Measurements from ENCODE around the gene ATP6AP1.

ATP6AP1 gene

DNA sequence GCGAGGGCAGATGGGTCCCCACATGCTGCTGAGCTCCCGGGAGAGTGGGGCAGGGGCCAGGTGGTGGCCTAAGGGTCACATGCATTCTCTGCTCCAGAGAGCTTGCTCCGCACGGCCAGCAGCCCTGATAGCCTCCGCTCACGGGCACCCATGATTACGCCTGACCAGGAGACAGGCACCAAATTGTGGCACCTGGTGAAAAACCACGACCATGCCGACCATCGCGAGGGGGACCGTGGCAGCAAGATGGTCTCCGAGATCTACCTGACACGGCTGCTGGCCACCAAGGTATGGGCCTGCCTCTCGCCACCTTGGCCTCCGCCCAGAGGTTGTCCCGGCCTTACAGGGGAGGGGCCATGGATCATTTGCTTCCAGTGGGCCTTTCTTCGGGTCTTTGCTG is 41.4 kb downstream of the ATP6AP1 start:
- no CpG with 5 or more reads among the region's 18 CpGs for WGBS, 2 donors (ENCODE audit: extremely low coverage in 2 of 2, insufficient read length in 2 of 2, insufficient replicate concordance in 1 of 2)
- Histone ChIP-seq H3K4me3 (ENCODE audit: low read length in 2 of 2) (no peak overlapping the region), H2AK5ac (ENCODE audit: low read depth, low read length) (no peak overlapping the region), H3K4ac (ENCODE audit: low read length) (no peak overlapping the region), H3K9ac (ENCODE audit: low read depth, low read length, poor library complexity) (no peak overlapping the region), H3K79me1 (ENCODE audit: low read depth, low read length) (peaks cover 2% of the 10 kb centered on the region), H2BK15ac (ENCODE audit: low read length) (no peak overlapping the region), H2BK120ac (ENCODE audit: low read depth, low read length) (no peak overlapping the region), H3K27ac (replicated peaks; ENCODE audit: low read length) (no peak overlapping the region), H3K23ac (ENCODE audit: low read depth, low read length, poor library complexity) (no peak overlapping the region), H3K18ac (ENCODE audit: low read length) (no peak overlapping the region), H4K91ac (ENCODE audit: low read depth, low read length, poor library complexity) (no peak overlapping the region), H3K4me2 (ENCODE audit: insufficient read depth, low read length, poor library complexity, severe bottlenecking) (no peak overlapping the region), H3K9me3 (replicated peaks in 1 of 2; ENCODE audit: control insufficient read depth in 2 of 2, insufficient read depth in 1 of 2, low read depth in 1 of 2, low read length in 2 of 2) (no peaks in the 10 kb centered on the region), H4K8ac (ENCODE audit: low read depth, low read length) (no peak overlapping the region), H3K36me3 (replicated peaks in 1 of 2; ENCODE audit: control insufficient read depth in 2 of 2, insufficient read depth in 2 of 2, low read length in 2 of 2) (peaks cover 15 to 76% of the 10 kb centered on the region in 2 donors), H3K4me1 (ENCODE audit: control insufficient read depth in 2 of 2, insufficient read depth in 1 of 2, low read depth in 1 of 2, low read length in 2 of 2) (no peaks in the 10 kb centered on the region), H2AFZ (ENCODE audit: low read length) (no peak overlapping the region), H3K14ac (ENCODE audit: low read length) (no peak overlapping the region), H3K27me3 (ENCODE audit: control insufficient read depth in 3 of 3, insufficient read depth in 3 of 3, low read depth in 1 of 3, low read length in 3 of 3) (no peaks in the 10 kb centered on the region), H2BK5ac (ENCODE audit: low read length) (no peak overlapping the region), H2BK12ac (ENCODE audit: low read length) (no peak overlapping the region)
- DNase-seq (ENCODE audit: low spot score) = no peak

DNA sequence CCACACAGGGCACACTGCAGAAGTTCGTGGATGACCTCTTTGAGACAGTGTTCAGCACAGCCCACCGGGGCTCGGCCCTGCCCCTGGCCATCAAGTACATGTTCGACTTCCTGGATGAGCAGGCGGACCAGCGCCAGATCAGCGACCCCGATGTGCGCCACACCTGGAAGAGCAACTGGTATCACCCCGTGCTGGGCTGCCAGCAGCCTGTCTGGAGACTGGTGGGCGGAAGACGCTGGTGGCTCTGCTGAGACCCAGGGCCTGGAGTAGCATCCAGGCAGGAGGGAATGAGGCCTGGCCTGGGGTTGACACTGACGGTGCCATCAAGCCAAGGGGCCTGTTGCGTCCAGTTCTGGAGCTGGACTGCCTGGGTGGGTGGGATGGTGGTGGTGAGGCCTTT is 42.0 kb downstream of the ATP6AP1 start:
- no peak overlapping the region for H3K27ac ChIP-seq (replicated peaks; ENCODE audit: low read length)
- H3K14ac ChIP-seq (ENCODE audit: low read length) = no peak overlapping the region
- H3K4me3 ChIP-seq (ENCODE audit: low read length in 2 of 2) = no peak overlapping the region
- no peak overlapping the region for H2BK120ac ChIP-seq (ENCODE audit: low read depth, low read length)
- H3K4ac ChIP-seq (ENCODE audit: low read length) = no peak overlapping the region
- H3K79me1 ChIP-seq (ENCODE audit: low read depth, low read length) = peaks cover 2% of the 10 kb centered on the region
- no peak overlapping the region for H2BK5ac ChIP-seq (ENCODE audit: low read length)
- H3K4me1 ChIP-seq (ENCODE audit: control insufficient read depth in 2 of 2, insufficient read depth in 1 of 2, low read depth in 1 of 2, low read length in 2 of 2) = no peaks in the 10 kb centered on the region
- H3K36me3 ChIP-seq (replicated peaks in 1 of 2; ENCODE audit: control insufficient read depth in 2 of 2, insufficient read depth in 2 of 2, low read length in 2 of 2) = peaks cover 15 to 70% of the 10 kb centered on the region in 2 donors
- no peak overlapping the region for H4K91ac ChIP-seq (ENCODE audit: low read depth, low read length, poor library complexity)
- H2BK15ac ChIP-seq (ENCODE audit: low read length) = no peak overlapping the region
- no peak overlapping the region for H2AK5ac ChIP-seq (ENCODE audit: low read depth, low read length)
- no peak overlapping the region for H3K9ac ChIP-seq (ENCODE audit: low read depth, low read length, poor library complexity)
- H3K4me2 ChIP-seq (ENCODE audit: insufficient read depth, low read length, poor library complexity, severe bottlenecking) = no peak overlapping the region
- H4K8ac ChIP-seq (ENCODE audit: low read depth, low read length) = no peak overlapping the region
- no peak overlapping the region for H2BK12ac ChIP-seq (ENCODE audit: low read length)
- no peaks in the 10 kb centered on the region for H3K9me3 ChIP-seq (replicated peaks in 1 of 2; ENCODE audit: control insufficient read depth in 2 of 2, insufficient read depth in 1 of 2, low read depth in 1 of 2, low read length in 2 of 2)
- WGBS, 2 donors (ENCODE audit: extremely low coverage in 2 of 2, insufficient read length in 2 of 2, insufficient replicate concordance in 1 of 2) = no CpG with 5 or more reads among the region's 14 CpGs
- no peaks in the 10 kb centered on the region for H3K27me3 ChIP-seq (ENCODE audit: control insufficient read depth in 3 of 3, insufficient read depth in 3 of 3, low read depth in 1 of 3, low read length in 3 of 3)
- no peak for DNase-seq (ENCODE audit: low spot score)
- H3K18ac ChIP-seq (ENCODE audit: low read length) = no peak overlapping the region
- no peak overlapping the region for H2AFZ ChIP-seq (ENCODE audit: low read length)
- no peak overlapping the region for H3K23ac ChIP-seq (ENCODE audit: low read depth, low read length, poor library complexity)

DNA sequence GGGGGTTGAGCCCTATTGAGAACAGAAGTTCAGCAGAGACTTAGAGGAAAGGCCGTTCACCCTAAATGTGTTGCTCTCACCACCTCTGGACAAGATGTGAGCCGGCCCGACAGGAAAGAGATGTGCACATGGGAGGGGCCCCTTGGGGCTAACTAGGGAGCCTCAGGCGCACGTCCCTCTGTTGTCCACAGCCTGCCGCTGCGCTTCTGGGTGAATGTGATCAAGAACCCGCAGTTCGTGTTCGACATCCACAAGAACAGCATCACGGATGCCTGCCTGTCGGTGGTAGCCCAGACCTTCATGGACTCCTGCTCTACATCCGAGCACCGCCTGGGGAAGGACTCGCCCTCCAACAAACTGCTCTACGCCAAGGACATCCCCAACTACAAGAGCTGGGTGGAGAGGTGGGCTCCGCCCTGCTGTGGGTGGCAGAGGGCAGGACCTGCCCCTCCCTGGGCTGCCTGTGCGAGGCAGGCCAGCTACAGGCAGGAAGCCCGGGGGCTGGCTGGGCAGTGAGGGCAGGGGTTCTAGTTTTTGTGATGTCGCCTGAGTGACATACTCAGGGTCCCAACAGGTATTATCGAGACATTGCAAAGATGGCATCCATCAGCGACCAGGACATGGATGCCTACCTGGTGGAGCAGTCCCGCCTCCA is 42.6 kb downstream of the ATP6AP1 start:
- H3K9me3 ChIP-seq (replicated peaks in 1 of 2; ENCODE audit: control insufficient read depth in 2 of 2, insufficient read depth in 1 of 2, low read depth in 1 of 2, low read length in 2 of 2) = no peaks in the 10 kb centered on the region
- no peak overlapping the region for H2AFZ ChIP-seq (ENCODE audit: low read length)
- no peak overlapping the region for H3K4ac ChIP-seq (ENCODE audit: low read length)
- H2BK5ac ChIP-seq (ENCODE audit: low read length) = no peak overlapping the region
- no peak overlapping the region for H4K8ac ChIP-seq (ENCODE audit: low read depth, low read length)
- no peak overlapping the region for H3K23ac ChIP-seq (ENCODE audit: low read depth, low read length, poor library complexity)
- H2AK5ac ChIP-seq (ENCODE audit: low read depth, low read length) = no peak overlapping the region
- no peak for DNase-seq (ENCODE audit: low spot score)
- H3K79me1 ChIP-seq (ENCODE audit: low read depth, low read length) = peaks cover 2% of the 10 kb centered on the region
- no peak overlapping the region for H3K4me2 ChIP-seq (ENCODE audit: insufficient read depth, low read length, poor library complexity, severe bottlenecking)
- peaks cover 15 to 66% of the 10 kb centered on the region in 2 donors for H3K36me3 ChIP-seq (replicated peaks in 1 of 2; ENCODE audit: control insufficient read depth in 2 of 2, insufficient read depth in 2 of 2, low read length in 2 of 2)
- no peaks in the 10 kb centered on the region for H3K4me1 ChIP-seq (ENCODE audit: control insufficient read depth in 2 of 2, insufficient read depth in 1 of 2, low read depth in 1 of 2, low read length in 2 of 2)
- no peak overlapping the region for H3K27ac ChIP-seq (replicated peaks; ENCODE audit: low read length)
- no peak overlapping the region for H3K4me3 ChIP-seq (ENCODE audit: low read length in 2 of 2)
- no peak overlapping the region for H2BK15ac ChIP-seq (ENCODE audit: low read length)
- no peak overlapping the region for H2BK120ac ChIP-seq (ENCODE audit: low read depth, low read length)
- no peak overlapping the region for H2BK12ac ChIP-seq (ENCODE audit: low read length)
- H3K18ac ChIP-seq (ENCODE audit: low read length) = no peak overlapping the region
- H3K14ac ChIP-seq (ENCODE audit: low read length) = no peak overlapping the region
- no peak overlapping the region for H3K9ac ChIP-seq (ENCODE audit: low read depth, low read length, poor library complexity)
- no CpG with 5 or more reads among the region's 23 CpGs for WGBS, 2 donors (ENCODE audit: extremely low coverage in 2 of 2, insufficient read length in 2 of 2, insufficient replicate concordance in 1 of 2)
- H4K91ac ChIP-seq (ENCODE audit: low read depth, low read length, poor library complexity) = no peak overlapping the region
- H3K27me3 ChIP-seq (ENCODE audit: control insufficient read depth in 3 of 3, insufficient read depth in 3 of 3, low read depth in 1 of 3, low read length in 3 of 3) = no peaks in the 10 kb centered on the region

DNA sequence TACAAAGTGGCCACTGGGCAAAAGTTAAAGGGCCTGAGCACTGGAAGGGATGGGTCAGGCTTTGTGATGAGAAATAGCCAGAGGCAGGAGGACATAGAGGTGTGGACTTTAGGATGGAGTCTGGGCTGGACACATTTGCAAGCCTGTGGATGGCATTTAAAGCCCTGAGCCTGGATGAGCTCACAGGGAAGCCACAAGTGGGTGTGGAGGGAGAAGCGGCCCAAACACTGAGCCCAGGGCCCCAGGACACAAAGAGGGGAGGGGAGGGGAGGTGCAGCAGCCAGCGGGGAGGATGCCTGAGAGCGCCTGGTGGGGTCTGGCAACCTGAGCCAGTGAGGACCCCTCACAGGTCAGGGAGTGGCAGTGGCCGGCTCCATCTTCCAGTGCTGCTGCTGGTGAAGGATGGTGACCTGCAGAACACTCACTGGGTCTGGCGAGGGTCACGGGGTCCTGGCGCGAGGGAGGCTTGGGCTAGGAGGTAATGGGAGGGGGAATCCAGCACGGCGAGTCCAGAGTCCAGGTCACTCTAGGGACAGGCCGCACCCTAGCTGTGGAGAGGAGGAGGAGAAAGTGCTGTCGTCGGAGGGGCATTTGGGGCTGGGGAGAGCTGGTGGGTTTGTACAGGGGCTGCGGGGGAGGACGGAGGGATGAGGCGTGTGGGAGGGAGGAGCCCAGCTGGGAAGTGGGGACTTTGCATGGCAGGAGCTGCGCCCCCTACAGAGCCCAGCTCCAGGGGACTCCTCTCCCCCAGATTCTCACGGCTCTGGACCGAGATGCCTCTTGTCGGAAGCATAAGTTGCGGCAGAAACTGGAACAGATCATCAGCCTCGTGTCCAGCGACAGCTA is 43.6 kb downstream of the ATP6AP1 start:
- H4K8ac ChIP-seq (ENCODE audit: low read depth, low read length) = no peak overlapping the region
- H3K14ac ChIP-seq (ENCODE audit: low read length) = no peak overlapping the region
- H3K23ac ChIP-seq (ENCODE audit: low read depth, low read length, poor library complexity) = no peak overlapping the region
- H3K4me1 ChIP-seq (ENCODE audit: control insufficient read depth in 2 of 2, insufficient read depth in 1 of 2, low read depth in 1 of 2, low read length in 2 of 2) = no peaks in the 10 kb centered on the region
- no peak overlapping the region for H3K4ac ChIP-seq (ENCODE audit: low read length)
- H3K4me2 ChIP-seq (ENCODE audit: insufficient read depth, low read length, poor library complexity, severe bottlenecking) = no peak overlapping the region
- no peak overlapping the region for H2AK5ac ChIP-seq (ENCODE audit: low read depth, low read length)
- H3K27ac ChIP-seq (replicated peaks; ENCODE audit: low read length) = no peak overlapping the region
- H2BK12ac ChIP-seq (ENCODE audit: low read length) = no peak overlapping the region
- H3K27me3 ChIP-seq (ENCODE audit: control insufficient read depth in 3 of 3, insufficient read depth in 3 of 3, low read depth in 1 of 3, low read length in 3 of 3) = peaks cover 0 to 5% (median 0%) of the 10 kb centered on the region in 3 experiments
- no peak overlapping the region for H3K4me3 ChIP-seq (ENCODE audit: low read length in 2 of 2)
- peaks cover 0 to 2% of the 10 kb centered on the region in 2 donors for H3K9me3 ChIP-seq (replicated peaks in 1 of 2; ENCODE audit: control insufficient read depth in 2 of 2, insufficient read depth in 1 of 2, low read depth in 1 of 2, low read length in 2 of 2)
- H2BK120ac ChIP-seq (ENCODE audit: low read depth, low read length) = no peak overlapping the region
- no peak for DNase-seq (ENCODE audit: low spot score)
- no CpG with 5 or more reads among the region's 23 CpGs for WGBS, 2 donors (ENCODE audit: extremely low coverage in 2 of 2, insufficient read length in 2 of 2, insufficient replicate concordance in 1 of 2)
- no peak overlapping the region for H4K91ac ChIP-seq (ENCODE audit: low read depth, low read length, poor library complexity)
- no peak overlapping the region for H3K18ac ChIP-seq (ENCODE audit: low read length)
- H3K9ac ChIP-seq (ENCODE audit: low read depth, low read length, poor library complexity) = no peak overlapping the region
- H3K79me1 ChIP-seq (ENCODE audit: low read depth, low read length) = peaks cover 2% of the 10 kb centered on the region
- no peak overlapping the region for H2BK15ac ChIP-seq (ENCODE audit: low read length)
- H2AFZ ChIP-seq (ENCODE audit: low read length) = no peak overlapping the region
- no peak overlapping the region for H2BK5ac ChIP-seq (ENCODE audit: low read length)
- peaks cover 17 to 59% of the 10 kb centered on the region in 2 donors for H3K36me3 ChIP-seq (replicated peaks in 1 of 2; ENCODE audit: control insufficient read depth in 2 of 2, insufficient read depth in 2 of 2, low read length in 2 of 2)

All from neuronal stem cell (in vitro differentiated cells).